ES-I3 (cell line): Measurements from ENCODE around the gene ZNF219.
A peak's percentile ranks its signal among the peaks of the same experiment; 100 is the strongest.

Source experiments
- H3K36me3 ChIP-seq: 2 replicates; pipeline ENCODE4 v1.6.1; 2013; ENCODE audit warnings: mild to moderate bottlenecking, low read length, control low read depth, moderate library complexity; ENCODE audit not compliant: insufficient read depth
- H3K4me1 ChIP-seq: 2 replicates; pipeline ENCODE4 v1.6.1; 2013; ENCODE audit warnings: mild to moderate bottlenecking, control low read depth, low read length; ENCODE audit not compliant: insufficient read depth
- H3K9ac ChIP-seq: 2 replicates; pipeline ENCODE4 v1.6.1; 2013; ENCODE audit warnings: low read depth, mild to moderate bottlenecking, low read length, moderate library complexity
- H3K9me3 ChIP-seq: 2 replicates; pipeline ENCODE4 v1.6.1; 2013; ENCODE audit warnings: mild to moderate bottlenecking, low read length, moderate library complexity; ENCODE audit not compliant: control insufficient read depth, insufficient read depth

Gene ZNF219

GRCh38 chr14:21086908-21087293, 11.6 kb downstream of the ZNF219 start:
- Histone ChIP-seq H3K9me3 (no peaks in the 10 kb centered on the region), H3K9ac (no peak overlapping the region), H3K36me3 (peaks cover 6% of the 10 kb centered on the region), H3K4me1 (no peaks in the 10 kb centered on the region)

DNA sequence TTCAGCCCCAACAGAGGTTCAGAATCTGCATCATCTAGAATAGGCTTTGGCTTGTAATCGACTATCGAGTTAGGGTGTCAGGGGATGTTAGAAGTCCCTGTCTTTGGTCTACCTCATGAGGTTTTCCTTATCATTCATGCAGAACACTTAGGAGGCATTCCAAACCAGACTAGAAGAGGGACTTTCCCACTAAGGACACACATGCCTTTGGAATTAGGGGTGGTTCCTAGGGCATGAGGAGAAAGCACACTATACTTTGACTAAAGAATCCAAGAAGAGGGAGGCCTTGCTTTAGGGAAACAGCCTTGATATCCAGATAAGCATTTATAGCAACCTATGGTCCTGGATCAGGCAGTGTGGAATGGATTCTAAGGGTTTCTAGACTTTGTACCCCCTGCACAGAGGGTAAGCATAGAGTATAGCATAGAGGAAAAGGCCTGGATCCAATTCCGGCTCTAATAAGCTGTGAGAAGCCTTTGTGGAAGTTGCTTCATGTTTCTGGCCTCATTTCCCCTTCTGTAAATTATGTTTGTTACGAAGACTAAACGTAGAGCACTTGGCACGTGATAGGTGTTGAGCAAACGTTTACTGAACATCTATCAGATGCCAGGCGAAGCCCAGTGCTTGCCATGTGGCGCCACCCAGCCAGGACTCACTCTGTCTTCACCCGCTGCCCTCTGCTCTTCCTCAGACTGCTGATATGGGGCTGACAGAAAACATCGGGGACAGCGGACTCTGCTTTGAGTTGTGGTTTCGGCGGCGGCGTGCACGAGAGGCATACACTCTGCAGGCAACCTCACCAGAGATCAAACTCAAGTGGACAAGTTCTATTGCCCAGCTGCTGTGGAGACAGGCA, 13.2 kb downstream of the ZNF219 start:
- Histone ChIP-seq H3K36me3 (peaks cover 6% of the 10 kb centered on the region; the same call in 1 of the 2 replicates), H3K9me3 (no peaks in the 10 kb centered on the region)

GRCh38 chr14:21084396-21084795, 14.1 kb downstream of the ZNF219 start:
- Histone ChIP-seq H3K36me3 (no peaks in the 10 kb centered on the region; the same call in 1 of the 2 replicates), H3K9ac (no peak overlapping the region), H3K4me1 (no peaks in the 10 kb centered on the region), H3K9me3 (no peaks in the 10 kb centered on the region)

More for the DNA sequence above, 13.2 kb downstream of the ZNF219 start:
- H3K4me1 ChIP-seq, result no peaks in the 10 kb centered on the region
- H3K9ac ChIP-seq, result no peak overlapping the region

DNA sequence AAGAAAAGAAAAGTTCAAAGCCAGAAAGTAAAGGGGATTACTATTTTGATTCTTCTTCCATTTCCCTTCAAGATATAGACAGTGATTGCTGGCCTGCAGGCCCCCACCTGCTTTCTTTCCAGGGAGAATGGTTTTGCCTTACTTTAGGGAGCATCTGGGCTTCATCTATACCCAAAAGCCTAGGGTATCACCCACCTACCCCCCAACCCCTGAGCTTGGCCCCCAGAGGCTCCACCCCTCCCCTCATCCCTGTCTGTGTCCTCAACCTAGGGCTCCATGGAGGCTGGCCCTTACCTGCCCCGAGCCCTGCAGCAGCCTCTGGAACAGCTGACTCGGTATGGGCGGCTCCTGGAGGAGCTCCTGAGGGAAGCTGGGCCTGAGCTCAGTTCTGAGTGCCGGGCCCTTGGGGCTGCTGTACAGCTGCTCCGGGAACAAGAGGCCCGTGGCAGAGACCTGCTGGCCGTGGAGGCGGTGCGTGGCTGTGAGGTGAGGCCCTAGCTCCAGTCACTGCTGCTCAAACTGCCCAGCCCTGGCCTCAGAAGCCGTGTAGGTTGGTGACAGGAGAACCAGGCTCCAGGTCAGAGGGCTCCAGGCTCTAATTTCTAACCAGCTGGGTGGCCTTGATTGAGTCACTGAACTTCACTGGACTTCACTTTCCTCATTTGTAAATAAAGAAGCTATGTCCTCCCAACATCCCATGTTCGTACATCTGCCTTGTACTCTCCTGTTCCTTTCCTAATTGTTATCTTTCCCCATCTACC, 14.7 kb downstream of the ZNF219 start:
- H3K4me1 ChIP-seq, result no peaks in the 10 kb centered on the region
- no peaks in the 10 kb centered on the region for H3K9me3 ChIP-seq
- H3K9ac ChIP-seq, result no peak overlapping the region
- H3K36me3 ChIP-seq, result no peaks in the 10 kb centered on the region; the same call in 1 of the 2 replicates

GRCh38 chr14:21081521-21082142, 16.8 kb downstream of the ZNF219 start:
- Histone ChIP-seq H3K9ac (no peak overlapping the region), H3K4me1 (no peaks in the 10 kb centered on the region), H3K36me3 (no peaks in the 10 kb centered on the region; the same call in 1 of the 2 replicates), H3K9me3 (no peaks in the 10 kb centered on the region)

GRCh38 chr14:21078726-21079125, 19.7 kb downstream of the ZNF219 start:
- Histone ChIP-seq H3K9ac (no peak overlapping the region), H3K9me3 (no peaks in the 10 kb centered on the region), H3K36me3 (no peaks in the 10 kb centered on the region; the same call in 1 of the 2 replicates), H3K4me1 (no peaks in the 10 kb centered on the region)

GRCh38 chr14:21078287-21078686, 20.2 kb downstream of the ZNF219 start:
- Histone ChIP-seq H3K36me3 (no peaks in the 10 kb centered on the region; the same call in 1 of the 2 replicates), H3K4me1 (no peaks in the 10 kb centered on the region), H3K9me3 (no peaks in the 10 kb centered on the region), H3K9ac (no peak overlapping the region)

DNA sequence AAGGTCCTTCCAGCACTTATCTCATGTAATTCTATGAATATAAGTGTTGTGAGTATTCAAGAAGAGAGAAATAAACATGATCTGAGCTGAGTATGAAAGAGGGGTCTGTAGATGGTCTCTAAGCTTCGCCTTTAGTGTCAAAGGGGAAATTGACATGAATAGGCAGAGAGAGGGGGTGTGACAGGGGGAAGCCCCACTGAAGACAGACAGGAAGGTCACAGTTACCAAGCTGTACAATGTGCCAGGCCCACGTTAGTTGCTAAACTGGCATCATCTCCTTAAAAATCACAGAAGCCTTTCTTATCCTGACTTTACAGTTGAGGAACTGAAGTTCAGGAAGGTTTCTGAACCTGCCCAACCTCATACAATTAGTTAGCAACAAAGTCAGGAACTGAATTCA, 20.8 kb downstream of the ZNF219 start:
- Histone ChIP-seq H3K36me3 (no peaks in the 10 kb centered on the region; the same call in 1 of the 2 replicates), H3K4me1 (no peaks in the 10 kb centered on the region), H3K9me3 (no peaks in the 10 kb centered on the region), H3K9ac (no peak overlapping the region)

DNA sequence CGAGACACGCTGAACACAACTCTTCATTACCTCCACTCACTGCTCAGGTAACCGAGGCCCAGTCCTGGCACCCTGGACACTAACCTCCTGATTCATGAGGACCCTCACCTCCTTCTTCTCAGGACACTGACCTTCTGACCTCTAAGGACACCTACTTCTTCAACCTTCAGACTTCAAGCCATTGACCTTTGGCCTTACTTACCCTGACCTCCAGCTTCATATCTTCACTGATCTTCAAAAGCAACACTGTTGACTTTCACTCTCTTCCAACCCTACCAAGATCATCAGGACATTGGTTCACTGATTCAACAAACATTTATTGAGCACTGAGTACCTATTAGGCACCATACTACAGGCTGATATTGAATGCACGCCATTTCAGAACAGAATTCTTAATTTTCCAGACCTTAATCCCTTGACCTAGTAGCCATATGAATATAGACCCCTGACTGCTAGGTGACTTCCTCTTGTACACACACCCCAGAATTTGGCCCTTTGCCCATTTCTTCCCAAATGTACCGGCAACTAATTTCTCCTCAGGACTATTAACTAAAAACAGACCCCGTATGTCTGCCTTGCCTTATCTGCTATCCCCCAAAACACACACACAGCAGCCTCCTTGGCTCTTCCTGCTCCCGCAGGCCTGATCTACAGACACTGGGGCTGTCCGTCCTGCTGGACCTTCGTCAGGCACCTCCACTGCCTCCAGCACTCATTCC, 22.6 kb downstream of the ZNF219 start:
- Histone ChIP-seq H3K9ac (no peak overlapping the region), H3K36me3 (no peaks in the 10 kb centered on the region), H3K4me1 (peaks cover 7% of the 10 kb centered on the region; the same call in 1 of the 2 replicates), H3K9me3 (no peaks in the 10 kb centered on the region)

- Histone ChIP-seq H3K9me3 (no peaks in the 10 kb centered on the region), H3K36me3 (no peaks in the 10 kb centered on the region), H3K4me1 (peaks cover 7% of the 10 kb centered on the region; the same call in 1 of the 2 replicates), H3K9ac (no peak overlapping the region)
These were observed 23.8 kb downstream of the ZNF219 start for GRCh38 chr14:21074398-21075272.

GRCh38 chr14:21073921-21074320, 24.5 kb downstream of the ZNF219 start:
- Histone ChIP-seq H3K9ac (no peak overlapping the region), H3K4me1 (peaks cover 7% of the 10 kb centered on the region; the same call in 1 of the 2 replicates), H3K36me3 (no peaks in the 10 kb centered on the region), H3K9me3 (no peaks in the 10 kb centered on the region)

DNA sequence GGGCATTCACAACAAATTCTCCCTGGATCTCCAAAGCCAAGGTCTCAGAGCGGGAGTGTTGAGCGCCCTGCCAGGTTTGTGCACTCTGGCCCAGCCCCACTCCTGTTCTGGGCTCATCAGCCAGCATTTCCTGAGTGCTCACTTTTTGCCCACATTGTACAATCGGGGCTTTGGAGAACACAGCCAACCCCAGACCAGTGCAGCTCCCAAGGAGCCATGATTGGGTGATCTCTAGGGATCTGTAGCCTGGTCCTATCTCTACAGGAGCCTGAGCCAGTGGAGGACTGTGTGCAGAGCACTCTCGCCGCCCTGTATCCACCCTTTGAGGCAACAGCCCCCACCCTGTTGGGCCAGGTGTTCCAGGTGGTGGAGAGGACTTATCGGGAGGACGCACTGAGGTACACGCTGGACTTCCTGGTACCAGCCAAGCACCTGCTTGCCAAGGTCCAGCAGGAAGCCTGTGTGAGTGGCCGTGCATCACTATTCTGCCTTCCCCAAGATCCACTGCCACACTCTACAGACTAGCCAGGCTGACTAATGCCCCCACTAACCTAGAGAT, 25.6 kb downstream of the ZNF219 start:
- no peaks in the 10 kb centered on the region for H3K9me3 ChIP-seq
- peaks cover 7% of the 10 kb centered on the region; the same call in 1 of the 2 replicates for H3K4me1 ChIP-seq
- no peak overlapping the region for H3K9ac ChIP-seq
- no peaks in the 10 kb centered on the region for H3K36me3 ChIP-seq

DNA sequence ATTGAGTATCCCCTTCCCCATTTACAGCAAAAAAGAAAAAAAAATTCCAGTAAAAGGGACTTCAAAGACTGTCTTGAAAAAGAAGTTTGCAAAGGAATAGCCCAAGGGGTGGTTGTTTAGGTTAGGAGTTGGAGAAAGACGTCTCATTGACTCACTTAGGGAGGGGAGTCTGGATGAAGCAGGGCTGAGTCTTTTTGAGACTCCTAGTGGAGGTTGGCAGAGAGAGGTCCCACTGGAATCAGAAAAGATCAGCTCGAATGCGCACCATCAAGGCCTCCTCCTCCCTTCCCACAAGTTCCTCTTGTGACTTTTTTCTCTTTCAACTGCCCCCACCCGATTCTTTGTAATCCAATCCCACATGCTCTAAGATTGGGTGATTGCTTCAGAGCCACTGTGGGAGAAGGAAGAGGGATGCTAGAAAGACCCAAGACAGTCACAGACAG, 26.4 kb downstream of the ZNF219 start:
- no peaks in the 10 kb centered on the region for H3K9me3 ChIP-seq
- H3K4me1 ChIP-seq, result peaks cover 7% of the 10 kb centered on the region; the same call in 1 of the 2 replicates
- peak overlapping the region; percentile 67 for H3K9ac ChIP-seq
- no peaks in the 10 kb centered on the region for H3K36me3 ChIP-seq
